Measurements from ENCODE around the gene CCDC73. TPM values are rescaled to one million over a fixed set of nuclear protein-coding genes. Genes with fewer than 3 reads are reported as not detected.
"Not testable (repeated sequence)": the region's sequence is repeated elsewhere in the genome, so short reads cannot be mapped to it uniquely, and the experiment has no call there.

The CCDC73 gene
- polyA plus RNA-seq, 1 donor: not detected

DNA sequence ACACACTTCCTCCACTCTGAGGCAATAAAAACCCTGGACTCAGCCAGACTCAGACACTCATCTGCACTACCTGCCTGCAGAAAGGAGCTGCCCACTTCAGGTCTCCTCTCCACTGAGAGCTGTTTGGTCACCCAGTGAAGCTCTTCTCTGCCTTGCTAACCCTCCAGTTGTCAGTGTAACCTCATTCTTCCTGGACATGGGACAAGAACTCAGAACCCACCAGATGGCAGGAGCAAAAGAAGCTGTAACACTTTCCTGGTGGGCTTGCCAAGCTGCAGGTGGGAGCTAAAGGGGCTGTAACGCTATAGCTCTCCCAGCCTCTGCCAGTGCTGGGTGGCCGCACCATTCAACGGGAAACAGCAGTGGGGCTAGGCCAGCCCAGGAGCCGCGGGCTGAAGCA, 89.7 kb downstream of the CCDC73 start:
- no peak for DNase-seq

DNA sequence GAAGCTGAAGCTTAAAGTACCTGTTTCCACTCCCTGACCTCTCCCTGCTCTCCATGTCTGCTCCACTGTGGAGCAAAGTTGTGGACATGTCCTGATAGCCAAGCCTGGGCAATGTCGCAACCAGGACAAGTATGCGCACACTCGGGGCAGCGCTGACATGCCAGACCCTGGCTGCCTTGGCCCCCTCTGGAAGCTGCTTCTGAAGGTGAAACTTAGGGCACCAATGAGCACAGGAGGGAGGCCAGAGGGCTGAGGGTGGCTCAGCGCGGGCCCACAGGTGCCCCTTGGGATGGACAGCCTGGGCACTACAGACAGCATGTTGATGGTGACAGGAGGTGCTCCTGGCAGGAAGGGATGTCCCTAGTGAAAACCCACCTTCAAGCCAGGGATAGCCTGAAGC, 90.2 kb downstream of the CCDC73 start:
- DNase-seq: no peak

DNA sequence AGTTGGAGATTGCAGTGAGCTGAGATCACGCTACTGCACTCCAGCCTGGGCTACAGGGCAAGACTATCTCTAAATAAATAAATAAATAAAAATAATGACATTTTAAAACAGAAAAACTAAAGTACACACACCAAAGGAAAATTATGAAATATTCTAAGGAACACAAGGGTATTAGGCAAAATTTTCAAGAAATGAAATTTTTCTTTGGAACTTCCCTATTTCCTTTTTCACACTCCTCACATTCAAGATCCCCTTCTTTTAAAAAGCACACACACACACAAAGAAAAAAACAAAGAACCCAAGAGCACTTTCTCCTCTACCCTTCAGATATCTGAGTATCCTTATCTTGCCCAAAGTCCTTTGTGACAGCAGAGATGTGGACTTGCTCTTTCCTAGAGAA, 92.8 kb downstream of the CCDC73 start:
- no peak for DNase-seq

DNA sequence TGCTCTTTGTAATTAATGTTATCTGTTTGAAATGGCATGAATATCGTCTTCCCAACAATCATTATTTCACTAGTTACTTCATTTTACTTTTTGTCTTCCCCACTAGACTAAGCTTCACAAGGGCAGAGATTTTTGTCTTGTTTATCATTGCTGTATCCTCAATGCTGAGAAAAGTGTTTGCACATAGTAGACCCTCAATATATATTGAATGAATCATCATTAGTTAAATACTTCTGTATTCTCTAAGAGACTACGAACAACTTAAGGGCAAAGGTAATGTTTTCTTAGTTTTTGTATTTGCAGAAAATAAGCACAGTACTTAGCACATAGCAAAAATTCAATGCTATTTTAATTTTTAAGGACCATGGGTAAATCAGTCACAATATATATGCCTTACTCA, 95.9 kb downstream of the CCDC73 start:
- no peak for DNase-seq

DNA sequence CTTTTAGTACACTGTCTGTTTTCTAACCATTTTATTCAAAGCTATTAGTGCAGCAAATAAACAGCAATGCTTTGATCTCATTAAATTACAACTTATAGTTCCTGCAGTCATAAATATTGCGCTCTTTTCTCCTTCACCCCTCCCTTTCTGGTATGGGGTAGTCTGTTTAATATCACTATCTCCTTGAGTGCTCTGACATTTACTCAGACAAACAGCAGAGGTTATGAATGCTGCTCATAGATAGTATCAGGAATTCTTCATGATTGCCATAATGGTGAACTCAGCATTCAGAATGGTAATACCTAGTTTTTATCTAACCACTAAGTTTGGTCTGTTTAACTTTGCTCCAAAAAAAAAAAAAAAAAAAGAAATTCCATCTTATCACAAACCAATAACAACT, 123.4 kb downstream of the CCDC73 start:
- DNase-seq: no peak

DNA sequence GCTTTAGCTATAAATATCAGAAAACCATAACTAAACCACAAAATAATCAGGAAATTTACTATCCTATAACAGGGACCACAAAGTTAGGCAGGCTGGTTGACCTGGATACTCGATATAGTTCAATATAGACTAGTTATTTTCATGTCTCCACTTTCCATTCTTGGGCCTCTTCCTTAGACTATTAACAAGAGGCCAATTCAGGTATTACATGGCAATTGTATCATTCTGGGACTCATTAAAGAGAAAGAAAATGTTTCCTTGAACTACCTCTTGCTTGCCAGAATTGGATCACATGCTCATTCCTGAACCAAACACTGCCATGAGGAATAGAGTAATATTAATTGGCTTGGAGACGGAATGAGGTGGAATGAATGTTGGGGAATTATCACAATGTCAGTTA, 134.8 kb downstream of the CCDC73 start:
- DNase-seq: no peak

DNA sequence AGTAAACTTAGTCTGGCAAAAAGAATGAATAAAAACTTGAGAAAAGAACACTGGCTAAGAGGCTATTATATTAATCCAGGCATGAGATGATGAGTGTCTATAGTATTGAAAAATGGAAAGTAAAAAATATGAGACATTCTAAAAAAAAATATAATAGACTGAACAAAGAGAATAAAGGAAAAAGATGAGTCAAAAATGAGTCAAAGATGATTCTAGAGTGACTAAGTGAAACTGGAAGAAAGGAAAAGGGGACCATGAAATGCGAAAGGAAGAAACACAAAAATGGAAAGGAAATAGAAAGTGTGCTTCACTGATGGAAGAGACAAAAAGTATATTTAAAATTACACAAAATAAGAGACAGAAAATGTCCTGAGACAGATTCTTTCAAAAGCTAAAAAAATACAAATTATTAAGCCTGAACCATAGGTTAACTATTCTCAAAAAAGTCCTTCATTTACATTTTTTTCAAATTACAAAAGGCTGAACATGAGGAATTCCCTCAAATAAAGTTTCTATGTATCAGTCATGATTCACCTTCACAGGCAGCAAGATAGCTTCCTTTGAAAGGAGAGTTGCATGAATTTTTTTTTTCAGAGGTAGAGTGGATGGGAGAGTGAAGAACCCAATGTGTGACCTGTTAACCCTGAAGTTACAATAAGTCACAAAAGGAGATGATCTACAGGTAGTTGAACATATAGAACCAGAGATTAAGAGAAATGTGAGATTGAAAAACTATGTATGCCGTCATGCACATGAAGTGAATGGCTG, 135.6 kb downstream of the CCDC73 start:
- no peak for DNase-seq

DNA sequence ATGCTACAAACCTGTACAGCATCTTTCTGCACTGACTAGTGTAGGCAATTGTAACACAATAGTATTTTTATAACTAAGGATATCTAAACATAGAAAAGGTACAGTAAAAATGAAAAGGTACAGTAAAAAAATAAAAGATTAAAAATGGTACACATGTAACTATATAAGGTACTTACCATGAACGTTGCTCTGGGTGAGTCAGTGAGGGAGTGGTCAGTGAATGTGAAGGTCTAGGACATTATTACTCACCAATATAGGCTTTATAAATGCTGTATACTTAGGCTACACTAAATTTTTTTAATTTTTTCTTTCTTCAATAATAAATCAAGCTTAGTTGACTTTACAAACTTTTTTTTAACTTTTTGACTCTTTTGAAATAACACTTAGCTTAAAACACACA, 150.9 kb downstream of the CCDC73 start:
- DNase-seq: no peak

DNA sequence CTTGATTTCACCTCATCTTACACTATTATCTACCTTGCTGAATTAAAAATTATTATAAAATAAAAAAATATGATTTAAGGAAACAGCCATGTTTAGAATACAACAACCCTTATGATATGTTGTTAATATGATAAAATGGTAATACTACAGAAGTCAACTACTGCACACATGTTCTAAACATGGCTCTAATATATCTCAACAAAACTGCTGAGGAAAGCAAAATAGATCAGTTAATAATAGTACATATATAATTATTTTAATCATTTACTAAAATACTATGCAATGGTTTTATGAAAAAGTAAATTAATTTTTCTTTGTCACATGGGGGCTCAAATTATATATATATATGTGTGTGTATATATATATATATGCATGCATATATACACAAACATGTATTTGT, 153.1 kb downstream of the CCDC73 start:
- no peak for DNase-seq

DNA sequence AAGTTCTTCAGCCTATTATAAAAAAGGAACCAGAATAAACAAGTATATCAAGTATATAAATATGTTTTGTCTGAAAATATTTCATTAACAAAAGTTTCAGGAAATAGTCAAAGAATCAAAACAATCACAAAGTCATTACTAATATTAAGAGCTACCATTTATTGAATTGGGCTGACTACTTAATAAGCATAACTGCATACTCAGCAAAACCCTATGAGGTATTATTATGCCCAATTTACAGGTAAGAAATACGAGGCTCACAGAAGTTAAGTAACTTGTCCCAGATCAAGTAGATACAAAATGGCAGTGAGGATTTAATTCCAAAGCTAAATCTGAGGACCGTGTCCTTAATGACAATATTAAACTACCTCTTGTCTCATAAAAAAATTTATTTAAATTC, 158.6 kb downstream of the CCDC73 start:
- DNase-seq: no peak

DNA sequence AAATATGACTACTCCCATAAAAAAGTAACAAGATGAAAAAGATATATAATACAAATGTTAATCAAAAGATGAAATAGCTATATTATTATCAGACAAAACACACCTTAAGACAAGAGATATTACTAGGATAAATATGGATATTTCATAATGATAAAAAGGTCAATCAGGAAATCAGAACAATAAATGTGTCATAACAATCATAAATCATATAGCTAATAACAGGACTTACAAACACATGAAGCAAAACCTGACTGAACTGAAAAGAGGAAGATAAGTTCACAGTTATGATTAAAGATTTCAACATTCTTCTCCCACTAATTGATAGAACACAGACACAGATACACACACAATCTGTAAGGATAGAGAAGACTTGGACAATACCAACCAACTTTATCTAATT, 163.6 kb downstream of the CCDC73 start:
- DNase-seq: no peak

DNA sequence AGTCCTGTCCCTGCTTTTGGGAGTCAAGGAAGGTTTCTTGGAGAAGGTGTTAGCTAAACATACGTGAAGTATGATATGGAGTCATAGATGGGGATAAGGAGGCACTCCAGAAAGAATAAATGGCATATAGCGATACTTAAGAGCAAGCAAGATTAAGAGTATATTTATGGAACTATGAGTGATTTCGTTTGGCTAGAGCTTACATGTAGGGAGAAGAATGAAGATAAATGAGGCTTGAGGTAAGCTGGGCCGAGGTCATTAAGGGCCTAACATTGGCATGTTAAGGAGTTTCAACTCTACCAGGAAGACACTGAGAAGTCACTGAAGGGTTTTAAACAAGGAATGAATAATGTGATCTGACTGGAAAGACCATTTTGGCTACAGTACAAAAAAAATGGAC, 177.6 kb downstream of the CCDC73 start:
- no peak for DNase-seq

DNA sequence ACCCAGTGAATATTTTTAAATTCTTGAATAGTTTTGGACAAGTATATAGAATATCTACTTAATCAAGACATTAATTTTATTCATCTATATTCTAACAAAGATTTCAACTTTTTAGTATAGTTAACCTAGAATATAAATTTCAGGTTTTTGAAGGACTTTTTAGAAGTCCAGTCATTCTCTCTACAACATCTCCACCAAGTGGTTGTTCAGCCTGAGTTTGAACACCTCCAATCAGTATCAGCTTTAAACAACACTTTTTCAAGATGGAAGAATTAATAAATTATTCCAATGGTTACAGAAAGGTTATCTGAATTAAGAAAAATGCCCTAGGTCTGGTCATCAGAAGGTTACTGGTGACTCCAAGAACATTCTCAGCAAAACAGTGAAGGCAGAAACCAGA, 179.0 kb downstream of the CCDC73 start:
- DNase-seq: no peak

DNA sequence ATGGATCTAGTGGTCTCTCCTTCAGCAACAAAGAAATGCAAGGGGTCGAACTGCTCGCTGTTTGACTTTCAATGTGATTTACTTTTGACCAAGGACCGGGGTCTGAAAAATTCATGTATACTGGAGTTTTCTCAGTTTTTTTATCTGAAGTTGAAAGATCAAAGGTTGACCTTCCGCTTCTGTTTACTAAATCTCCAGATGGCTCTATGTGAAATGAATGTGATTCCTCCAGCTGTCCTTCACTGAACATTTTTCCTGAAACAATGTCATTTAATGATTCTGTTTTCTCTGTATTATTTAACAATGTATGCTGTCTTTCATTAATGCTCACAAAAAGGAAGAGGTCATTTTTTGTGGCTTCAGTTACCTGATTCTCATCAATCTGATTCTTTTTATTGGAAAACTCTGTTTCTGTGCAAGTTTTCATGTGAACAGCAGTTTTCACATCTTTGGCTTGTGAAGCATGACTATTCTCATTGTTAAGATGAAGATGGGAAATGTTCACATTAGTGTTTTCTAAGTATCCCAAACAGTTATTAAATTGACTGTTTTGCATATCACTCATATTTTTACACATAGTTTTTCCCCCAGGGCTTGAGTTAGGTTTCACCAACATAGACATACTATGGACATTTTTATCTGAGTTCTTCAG, 180.8 kb downstream of the CCDC73 start:
- no peak for DNase-seq

DNA sequence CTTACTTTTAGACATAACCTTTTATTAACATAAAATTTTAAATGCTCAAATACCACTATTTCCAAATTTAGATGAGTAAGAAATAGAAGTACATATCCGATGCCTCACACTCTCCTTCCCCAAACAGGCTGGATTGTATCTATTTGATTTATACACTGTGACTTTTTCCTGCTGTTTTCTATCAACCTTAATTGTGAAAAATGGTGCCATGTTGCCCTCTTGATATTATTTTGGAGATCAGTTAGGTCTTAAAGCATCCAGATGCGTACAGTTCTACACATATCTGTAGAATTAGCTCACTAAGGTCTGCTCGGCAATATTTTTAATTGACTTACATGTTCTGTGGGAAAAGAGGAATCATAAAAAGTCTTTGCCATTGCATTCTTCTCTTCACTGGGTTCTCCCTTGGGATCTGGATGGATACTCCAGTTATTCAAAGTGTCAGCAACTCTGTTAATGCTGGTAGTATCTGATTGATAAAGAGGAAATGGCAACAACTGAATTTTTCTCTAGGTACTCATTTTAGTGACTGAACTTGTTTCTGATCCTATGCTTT, 183.6 kb downstream of the CCDC73 start:
- DNase-seq: no peak

DNA sequence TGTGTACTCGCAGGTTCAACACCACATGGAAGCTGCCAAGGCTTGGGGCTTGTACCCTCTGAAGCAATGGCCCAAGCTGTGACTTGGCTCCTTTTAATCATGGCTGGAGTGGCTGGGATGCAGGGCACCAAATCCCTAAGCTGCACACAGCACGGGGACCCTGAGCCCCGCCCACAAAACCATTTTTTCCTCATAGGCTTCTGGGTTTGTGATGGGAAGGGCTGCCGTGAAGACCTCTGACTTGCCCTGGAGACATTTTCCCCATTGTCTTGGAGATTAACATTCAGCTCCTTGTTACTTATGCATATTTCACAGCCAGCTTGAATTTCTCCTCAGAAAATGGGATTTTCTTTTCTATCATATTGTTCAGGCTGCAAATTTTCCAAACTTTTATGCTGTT, 185.6 kb downstream of the CCDC73 start:
- not testable (repeated sequence) for DNase-seq

DNA sequence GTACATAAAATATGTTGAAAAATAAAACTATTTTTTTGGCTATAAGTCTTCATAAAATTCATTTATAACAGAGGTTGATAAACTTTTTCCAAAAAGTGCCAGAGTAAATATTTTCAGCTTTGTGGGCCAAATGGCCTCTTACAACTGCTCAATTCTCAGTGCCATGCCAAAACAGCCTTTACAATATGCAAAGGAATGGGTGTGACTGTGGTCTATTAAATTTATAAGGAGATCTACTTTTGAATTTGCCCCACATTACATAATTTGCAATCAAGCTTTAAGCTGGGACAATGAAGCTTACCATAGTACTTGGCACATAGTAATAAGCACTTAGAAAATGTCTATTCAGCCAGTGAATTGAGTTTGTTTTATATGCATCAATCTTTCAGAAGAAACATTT, 188.2 kb downstream of the CCDC73 start:
- DNase-seq: no peak

DNA sequence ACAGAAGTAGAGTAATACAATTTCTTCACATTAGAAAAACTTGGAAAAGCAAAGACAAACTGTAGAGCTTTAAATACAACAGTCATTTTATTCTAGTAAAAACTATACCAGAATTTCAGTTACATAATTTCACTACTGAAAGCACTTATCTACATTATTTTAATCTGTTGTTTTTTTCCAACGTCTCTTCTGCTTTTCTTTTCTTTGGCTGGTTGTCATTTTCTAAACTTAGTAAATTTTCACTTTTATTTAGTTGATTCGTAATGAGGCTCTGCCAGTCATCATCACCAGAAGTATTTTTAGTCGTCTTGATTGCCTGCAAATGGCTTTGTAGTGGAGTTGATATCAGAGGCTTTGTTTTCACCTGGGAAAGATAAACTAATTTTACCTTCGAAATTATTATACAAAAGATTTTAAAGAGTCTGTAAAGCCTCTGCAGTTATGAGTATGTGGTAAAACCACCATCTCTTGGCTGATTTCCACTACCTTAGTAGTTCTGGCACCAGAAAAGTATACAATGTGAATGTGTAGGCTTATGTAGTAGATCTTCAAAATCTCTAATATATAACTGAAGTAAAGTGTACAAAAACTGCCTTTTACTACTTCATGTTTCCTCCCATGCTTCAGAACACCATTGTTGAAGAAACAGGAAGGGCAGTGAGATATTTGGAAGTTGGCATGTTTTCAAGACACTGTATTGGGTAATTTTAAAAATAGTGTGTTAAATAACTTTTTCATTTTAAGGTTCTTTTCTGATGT, 191.6 kb downstream of the CCDC73 start:
- DNase-seq: no peak

DNA sequence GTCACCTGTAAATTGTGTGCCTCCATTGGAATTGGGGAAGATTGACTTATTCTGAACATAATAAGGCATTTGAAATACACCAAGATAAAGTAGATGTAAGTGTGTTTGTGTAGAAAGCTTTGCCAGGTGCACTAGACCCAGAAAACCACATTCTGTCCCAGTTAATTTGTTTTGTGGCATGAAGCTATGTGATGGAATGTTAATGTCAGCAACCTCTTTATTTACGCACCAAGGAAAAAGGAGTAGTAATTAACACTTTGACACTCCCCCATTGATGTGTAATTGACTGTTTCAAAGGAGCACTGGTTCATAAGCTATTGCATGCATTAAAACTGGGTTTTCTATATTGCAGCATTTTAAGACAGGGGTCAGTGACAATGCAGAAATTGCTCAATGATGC, 196.5 kb downstream of the CCDC73 start:
- DNase-seq: no peak

DNA sequence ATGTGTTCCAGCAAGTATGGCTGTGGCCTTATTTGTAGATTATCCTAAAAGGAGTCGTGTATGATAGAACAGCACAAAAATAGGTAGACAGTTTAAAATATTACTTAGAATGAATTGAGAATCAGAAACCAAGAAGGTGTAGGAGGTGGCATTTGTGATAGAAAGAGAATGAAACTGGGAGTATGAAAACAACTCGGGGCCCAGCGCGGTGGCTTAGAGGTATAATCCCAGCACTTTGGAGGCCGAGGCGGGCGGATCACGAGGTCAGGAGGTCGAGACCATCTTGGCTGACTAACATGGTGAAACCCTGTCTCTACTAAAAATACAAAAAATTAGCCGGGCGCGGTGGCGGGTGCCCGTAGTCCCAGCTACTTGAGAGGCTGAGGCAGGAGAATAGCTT, 198.3 kb downstream of the CCDC73 start:
- DNase-seq: not testable (repeated sequence)

DNA sequence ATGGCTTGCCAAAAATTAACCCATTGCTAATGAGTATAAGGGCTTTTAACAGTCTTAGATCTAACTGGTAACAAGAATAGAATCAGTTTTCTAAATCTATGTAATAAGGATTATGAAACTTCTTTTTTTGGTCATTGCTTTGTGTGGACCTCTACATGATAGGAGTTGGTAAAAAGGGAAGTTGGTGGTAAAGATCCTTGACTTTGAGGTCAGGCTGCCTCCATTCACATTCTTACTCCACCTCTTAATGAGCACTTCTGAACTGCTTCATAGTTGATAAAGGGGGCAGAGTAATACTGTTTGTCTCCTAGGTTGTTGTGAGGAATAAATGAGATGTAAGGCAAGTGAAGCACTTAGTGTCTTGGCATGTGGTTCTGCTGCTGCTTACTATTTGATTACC, 200.2 kb downstream of the CCDC73 start:
- no peak for DNase-seq

DNA sequence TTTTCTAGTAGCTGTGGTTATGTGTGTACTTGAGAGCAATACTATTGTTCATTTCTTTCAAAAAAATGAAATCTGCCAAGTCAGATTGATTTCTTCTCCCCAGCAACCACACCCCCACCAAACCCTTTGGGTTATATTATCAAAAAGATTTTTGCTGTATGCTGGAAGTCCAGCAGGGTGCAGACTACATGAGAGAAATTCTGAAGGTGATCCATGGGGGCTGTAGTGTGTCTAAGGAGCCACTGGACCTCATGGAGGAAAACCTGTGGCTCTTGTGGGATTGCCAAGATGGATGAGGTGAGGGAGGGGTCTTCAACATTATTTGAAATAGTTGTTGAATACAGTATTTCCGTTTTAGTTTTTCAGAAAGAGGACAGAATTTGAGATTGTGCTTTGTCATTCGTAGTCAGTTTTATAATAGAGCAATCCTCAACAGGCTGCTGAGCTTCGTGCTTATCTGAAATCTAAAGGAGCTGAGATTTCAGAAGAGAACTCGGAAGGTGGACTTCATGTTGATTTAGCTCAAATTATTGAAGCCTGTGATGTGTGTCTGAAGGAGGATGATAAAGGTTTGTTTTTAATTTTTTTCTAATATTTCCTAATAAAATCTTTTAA, 207.8 kb downstream of the CCDC73 start:
- DNase-seq: no peak

DNA sequence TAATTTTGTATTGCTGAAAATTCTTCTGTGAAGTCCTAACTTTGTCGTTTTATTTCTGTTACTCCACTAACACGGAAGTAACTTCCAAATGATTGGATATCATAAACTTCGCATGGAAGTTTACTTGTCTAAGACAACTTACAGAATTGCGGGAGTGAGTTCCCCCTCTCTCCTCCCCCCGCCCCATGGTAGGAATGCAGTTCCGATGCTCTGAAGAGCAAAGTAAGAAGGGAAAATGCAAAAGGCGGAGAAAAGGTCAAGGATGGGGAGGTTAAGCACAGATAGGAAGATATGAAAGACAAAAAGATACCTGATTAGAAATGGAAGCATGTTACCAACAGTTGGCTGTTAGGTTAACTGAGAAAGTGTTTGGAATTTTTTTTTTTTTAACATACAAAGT, 209.5 kb downstream of the CCDC73 start:
- no peak for DNase-seq
